Stimulated activated CD4-positive, alpha-beta T cell treated with anti-CD3 and anti-CD28 coated beads, Interleukin-2, amount 100 ng/mL, for 24 hours (primary cell): Measurements from ENCODE around the gene PKP3.
"Not testable (repeated sequence)": the region's sequence is repeated elsewhere in the genome, so short reads cannot be mapped to it uniquely, and the experiment has no call there.

Experiments used
- DNase-seq, 2 donors: peaks; one replicate each; pipeline ENCODE4 v3.0.0-alpha.2; 2020

PKP3 gene

GRCh38 chr11:363443-363805 lies 30.6 kb upstream of the PKP3 start:
- DNase-seq: not testable (repeated sequence)

DNA sequence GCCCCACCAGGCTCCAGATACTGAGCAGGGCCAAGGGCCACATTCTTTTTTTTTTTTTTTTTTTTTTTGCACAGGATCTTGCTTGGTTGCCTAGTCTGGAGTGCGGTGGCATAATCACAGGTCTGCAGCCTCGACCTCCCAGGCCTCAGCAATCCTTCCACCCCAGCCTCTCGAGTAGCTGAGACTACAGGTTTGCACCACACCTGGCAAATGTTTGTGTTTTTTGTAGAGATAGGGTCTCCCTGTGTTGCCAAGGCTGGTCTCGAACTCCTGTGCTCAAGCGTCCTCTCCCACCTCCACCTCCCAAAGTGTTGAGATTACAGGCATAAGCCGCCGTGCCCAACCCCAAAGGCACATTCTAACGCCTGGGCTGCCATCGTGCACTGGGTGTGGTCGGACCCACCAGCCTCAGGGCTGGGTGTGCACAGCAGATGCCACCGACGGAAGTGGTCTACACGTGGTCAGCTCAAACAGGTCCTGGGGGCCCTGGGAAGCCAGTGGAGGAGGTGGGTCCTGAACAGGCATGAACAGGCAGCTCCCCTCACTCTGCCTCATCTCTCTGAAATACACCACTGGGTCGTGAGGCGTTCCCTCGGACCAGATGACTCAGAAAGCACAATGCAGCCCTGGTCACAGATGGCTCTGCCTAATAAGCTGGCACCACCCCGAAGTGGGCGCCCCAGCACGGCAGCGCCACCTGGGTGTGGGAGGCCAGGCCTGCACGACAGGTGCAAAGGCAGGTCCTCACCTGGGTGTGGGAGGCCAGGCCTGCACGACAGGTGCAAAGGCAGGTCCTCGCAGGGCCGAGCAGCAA lies 29.9 kb upstream of the PKP3 start:
- DNase-seq: peak; percentile 51 to 59

DNA sequence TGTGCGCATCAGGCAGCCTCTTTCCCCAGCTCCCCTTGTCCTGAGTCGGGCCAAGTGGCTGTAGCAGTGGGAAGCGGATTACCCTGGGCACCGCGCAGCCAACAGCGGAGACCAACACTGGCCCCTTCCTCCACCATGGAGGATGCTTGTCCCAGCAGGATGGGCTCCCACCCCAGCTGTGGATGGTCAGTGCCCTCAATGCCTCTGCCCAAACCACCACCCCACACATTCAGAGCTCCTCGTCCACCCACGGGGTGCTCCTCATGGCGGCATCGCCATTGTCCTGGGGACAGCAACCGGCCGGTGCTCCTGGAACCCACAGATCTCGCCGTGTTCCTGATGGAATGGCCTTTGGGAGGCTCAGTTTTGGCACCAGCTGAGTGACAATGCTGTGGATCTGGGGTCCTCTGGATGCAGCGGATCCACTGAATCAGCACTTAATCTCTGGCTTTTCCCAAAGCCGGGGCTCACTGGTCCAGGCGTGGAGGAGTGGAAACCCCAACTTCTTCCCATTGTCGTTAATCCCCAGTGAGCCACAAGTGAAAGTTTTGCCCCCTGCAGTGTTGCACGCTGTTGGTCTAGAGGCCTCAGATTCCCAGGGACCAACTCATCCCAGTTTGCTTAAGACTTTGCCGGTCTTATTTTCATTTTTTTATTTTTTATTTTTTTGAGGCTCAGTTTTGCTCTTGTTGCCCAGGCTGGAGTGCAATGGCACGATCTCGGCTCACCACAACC lies 28.9 kb upstream of the PKP3 start:
- no peak for DNase-seq

DNA sequence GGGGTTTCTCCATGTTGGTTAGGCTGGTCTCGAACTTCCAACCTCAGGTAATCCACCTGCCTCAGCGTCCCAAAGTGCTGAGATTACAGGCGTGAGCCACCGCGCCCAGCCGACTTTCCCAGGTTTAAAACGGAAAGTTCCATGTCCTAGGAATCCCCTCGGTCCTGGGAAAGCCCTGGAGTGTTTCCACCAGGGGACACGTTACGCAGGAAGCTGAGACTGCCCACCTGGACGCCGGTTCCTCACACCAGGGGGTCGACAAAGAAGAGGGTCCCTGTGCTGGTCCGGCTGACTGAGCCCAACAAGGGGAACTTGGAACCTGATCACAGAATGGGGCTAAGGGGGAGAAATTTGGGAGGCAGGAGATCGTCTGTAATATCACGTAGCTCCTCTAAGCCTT lies 28.2 kb upstream of the PKP3 start:
- DNase-seq: no peak

DNA sequence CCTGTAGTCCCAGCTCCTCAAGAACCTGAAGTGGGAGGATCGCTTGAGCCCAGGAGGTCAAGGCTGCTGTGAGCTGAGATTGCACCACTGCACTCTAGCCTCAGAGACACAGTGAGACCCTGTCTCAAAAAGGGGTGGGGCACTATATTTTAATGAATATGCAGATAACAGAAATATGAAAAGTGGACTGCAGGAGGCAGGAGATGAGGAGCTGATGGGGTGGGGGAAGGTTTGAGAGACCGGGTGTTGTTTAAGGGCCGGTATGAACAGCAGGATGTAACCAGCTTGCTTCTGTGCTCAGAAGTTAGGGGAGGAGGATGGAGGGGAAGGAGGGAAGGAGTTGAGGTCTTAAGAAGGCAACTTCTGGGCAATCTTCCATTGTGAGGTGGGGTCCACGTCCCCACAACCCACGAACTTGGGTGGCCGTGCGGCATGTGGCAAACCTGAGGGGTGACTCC lies 26.0 kb upstream of the PKP3 start:
- no peak for DNase-seq

DNA sequence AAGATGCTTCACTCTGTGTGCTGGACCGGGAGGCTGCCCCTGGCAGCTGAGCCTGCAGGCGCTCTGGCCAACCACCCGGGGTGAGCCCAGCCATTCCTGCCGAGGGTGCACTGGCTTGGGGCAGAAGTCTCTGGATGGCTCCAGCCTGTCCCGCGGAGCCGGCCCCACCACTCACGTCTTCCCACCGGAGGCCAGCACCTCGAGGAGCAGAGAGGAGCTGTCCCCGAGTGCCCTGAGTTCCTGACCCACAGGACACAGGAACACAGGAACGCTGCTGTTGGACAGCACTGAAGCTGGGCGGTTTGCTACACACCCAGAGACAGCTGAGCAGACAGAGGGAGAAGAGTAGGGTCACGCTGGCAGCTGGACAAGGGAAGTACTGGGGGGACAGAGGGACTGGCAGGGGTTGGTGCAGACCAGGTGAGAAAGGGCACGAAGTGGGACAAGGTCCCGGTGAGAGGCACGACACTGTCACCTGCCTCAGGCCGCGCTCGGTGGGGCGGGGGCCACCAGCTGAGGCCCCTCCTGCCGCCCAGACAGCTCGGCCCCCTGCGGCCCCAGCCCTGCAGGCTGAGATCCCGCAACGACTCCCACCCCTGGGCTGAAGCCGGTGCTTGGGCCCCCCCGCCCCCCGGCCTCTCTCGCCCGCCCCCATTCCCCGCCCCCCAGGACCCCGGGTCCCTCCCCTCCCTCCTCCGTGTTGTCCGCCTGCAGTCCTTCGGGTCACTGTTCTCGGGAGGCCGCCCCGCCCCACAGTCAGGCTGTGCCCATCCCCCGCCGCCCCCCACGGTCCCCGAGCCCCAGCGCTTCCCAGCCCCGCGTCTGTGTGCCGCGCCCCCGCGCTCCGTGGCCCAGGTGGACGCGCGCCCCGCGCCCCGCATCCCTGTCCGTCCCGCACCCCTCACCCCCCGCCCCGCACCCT lies 25.3 kb upstream of the PKP3 start:
- no peak for DNase-seq

GRCh38 chr11:369336-370018 lies 24.5 kb upstream of the PKP3 start, which contains the start of gene B4GALNT4:
Gene B4GALNT4, plus strand, starts transcription at chr11:369499. Its CDS starts 305 bp downstream, at chr11:369804.
- peak in 1 of 2 donors; percentile 52 for DNase-seq

DNA sequence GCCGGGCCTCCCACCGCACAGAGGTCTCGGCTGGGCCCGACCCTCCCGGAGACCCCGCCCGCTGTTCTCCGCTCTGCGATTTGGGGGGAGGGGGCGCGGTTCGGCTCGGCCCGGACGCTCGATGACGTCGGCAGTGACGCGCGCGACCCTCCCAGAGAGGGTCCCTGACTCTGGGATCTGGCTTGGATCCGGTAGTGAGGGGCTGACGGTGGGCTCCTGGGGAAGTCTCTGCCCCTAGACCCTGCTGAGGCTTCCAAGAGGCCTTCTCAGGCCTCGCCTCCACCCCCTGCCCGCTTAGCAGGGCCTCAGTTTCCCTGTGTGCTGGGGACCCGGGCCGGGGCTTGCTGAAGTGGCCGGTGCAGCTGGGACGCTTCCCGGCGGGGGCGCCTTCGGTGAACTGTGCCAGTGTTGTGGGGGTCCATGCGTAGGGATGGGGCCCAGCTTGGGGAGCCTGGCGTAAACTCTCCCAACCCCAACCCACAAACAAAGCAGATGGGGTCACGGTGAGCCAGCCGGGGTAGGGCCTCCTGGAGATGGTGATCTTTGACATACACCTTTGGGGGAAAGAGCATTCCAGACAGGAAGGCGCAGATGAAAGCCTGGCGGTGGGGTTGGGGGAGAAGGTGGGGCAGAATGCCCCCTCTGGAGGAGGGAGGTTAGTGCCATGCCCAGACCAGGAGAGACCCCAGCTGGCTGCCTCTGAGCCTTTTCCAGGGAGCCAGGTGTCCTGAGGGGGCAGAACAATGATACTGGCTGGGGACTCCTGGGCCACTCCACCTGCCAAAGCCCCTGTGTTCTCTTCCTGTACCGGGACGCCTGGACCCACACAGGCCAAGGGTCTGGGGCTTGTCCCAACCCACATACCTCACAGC lies 23.7 kb upstream of the PKP3 start:
- DNase-seq: no peak

DNA sequence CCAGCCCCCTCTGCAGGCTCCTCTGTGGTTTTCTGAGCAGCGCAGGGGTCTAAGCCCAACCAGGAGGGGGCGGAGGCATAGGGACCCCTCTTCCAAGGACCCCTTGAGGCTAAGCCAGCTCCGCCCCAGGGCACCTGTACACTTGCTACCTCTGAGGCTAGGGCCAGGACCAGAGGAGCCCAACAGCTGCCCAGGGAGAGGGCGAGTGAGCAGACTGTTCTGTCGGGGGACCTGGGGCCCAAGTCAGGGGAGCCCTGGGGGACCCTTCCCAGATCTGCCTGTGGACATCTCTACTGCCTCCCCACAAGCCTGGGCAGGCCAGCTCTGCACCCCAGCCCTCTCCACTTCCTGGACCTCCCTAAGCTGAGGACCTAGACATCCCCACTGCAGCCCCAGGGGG lies 23.0 kb upstream of the PKP3 start:
- no peak for DNase-seq

- no peak for DNase-seq
Measured at GRCh38 chr11:371716-372590, 22.1 kb upstream of the PKP3 start.

GRCh38 chr11:372809-373715 lies 20.9 kb upstream of the PKP3 start:
- DNase-seq: no peak

- DNase-seq: no peak
Measured at GRCh38 chr11:373716-374551, 20.1 kb upstream of the PKP3 start.

GRCh38 chr11:375065-376025 lies 18.7 kb upstream of the PKP3 start:
- no peak for DNase-seq

GRCh38 chr11:376531-377173 lies 17.4 kb upstream of the PKP3 start:
- no peak for DNase-seq

DNA sequence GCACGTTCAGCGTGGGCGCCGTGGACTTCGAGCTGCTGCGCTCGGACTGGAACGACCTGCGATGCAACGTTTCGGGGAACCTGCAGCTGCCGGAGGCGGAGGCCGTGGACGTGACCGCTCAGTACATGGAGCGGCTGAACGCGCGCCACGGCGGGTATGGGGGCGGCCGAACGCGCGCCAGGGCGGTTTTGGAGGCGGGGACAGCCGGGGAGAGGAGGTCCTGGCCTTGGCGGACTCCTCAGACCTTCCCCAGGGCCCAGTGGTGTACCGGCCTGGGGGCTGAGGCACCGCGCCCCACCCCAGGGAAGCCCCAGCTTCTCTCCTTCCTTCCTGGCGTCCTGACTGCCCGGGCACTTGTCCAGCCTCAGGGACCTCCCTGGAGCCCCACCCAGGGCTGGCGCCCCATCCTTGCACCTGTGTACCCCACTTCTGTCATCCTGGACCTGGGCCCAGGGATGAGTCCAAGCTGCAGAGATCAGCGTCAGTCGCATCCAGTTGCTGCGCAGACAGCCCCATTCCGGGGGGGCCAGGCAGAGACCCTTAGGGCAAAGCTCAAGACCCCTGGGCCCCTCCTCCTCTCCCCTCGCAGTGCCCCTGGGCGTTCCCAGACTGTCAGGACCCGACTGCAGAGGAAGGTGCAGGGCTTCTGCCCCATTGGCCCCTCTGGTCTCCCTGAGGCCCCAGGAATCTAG lies 16.7 kb upstream of the PKP3 start:
- DNase-seq: no peak
